Trophoblast cell (in vitro differentiated cells and primary cell): ENCODE measurements around the gene ANKRD42.

Source experiments
- DNase-seq, 2 donors: peaks; one replicate each; pipeline ENCODE4 v3.0.0-alpha.2; 2016
- H2AFZ ChIP-seq: 2 replicates; pipeline ENCODE4 v1.6.1; 2013; ENCODE audit warnings: low read length, moderate library complexity, mild to moderate bottlenecking; ENCODE audit not compliant: insufficient read depth, poor library complexity
- H2AK5ac ChIP-seq: 2 replicates; pipeline ENCODE4 v1.6.1; 2013; ENCODE audit warnings: mild to moderate bottlenecking, low read length
- H2BK120ac ChIP-seq: 2 replicates; pipeline ENCODE4 v1.6.1; 2013; ENCODE audit warnings: low read length, mild to moderate bottlenecking, moderate library complexity; ENCODE audit not compliant: insufficient read depth, poor library complexity
- H2BK12ac ChIP-seq: 2 replicates; pipeline ENCODE4 v1.6.1; 2013; ENCODE audit warnings: mild to moderate bottlenecking, low read length, moderate library complexity
- H2BK5ac ChIP-seq: 2 replicates; pipeline ENCODE4 v1.6.1; 2013; ENCODE audit warnings: low read length, low read depth, moderate library complexity, mild to moderate bottlenecking; ENCODE audit not compliant: poor library complexity
- H3K14ac ChIP-seq: 2 replicates; pipeline ENCODE4 v1.6.1; 2013; ENCODE audit warnings: mild to moderate bottlenecking, low read length
- H3K18ac ChIP-seq: 2 replicates; pipeline ENCODE4 v1.6.1; 2013; ENCODE audit warnings: mild to moderate bottlenecking, low read length
- H3K23ac ChIP-seq: 2 replicates; pipeline ENCODE4 v1.6.1; 2013; ENCODE audit warnings: low read length
- H3K27ac ChIP-seq: 2 replicates; pipeline ENCODE4 v1.5.1; 2013; ENCODE audit warnings: low read depth, mild to moderate bottlenecking, inconsistent platforms, low read length, moderate library complexity
- H3K27me3 ChIP-seq: 2 replicates; pipeline ENCODE4 v1.6.1; 2013; ENCODE audit warnings: inconsistent platforms, mild to moderate bottlenecking, low read length, moderate library complexity; ENCODE audit not compliant: insufficient read depth
- H3K36me3 ChIP-seq, 2 experiments: 1 replicate in 1 of 2; 2 replicates in 1 of 2; pipeline ENCODE4 v1.6.1; 2013; ENCODE audit warnings: low read length in 2 of 2, mild to moderate bottlenecking in 2 of 2, moderate library complexity in 1 of 2; ENCODE audit not compliant: insufficient read depth in 2 of 2, control insufficient read depth in 1 of 2
- H3K4ac ChIP-seq: 2 replicates; pipeline ENCODE4 v1.6.1; 2013; ENCODE audit warnings: low read depth, mild to moderate bottlenecking, low read length, moderate library complexity
- H3K4me1 ChIP-seq, 2 experiments: 1 replicate in 1 of 2; 2 replicates in 1 of 2; pipeline ENCODE4 v1.6.1; 2013; ENCODE audit warnings: low read length in 2 of 2, mild to moderate bottlenecking in 2 of 2, moderate library complexity in 1 of 2; ENCODE audit not compliant: insufficient read depth in 2 of 2, control insufficient read depth in 1 of 2
- H3K4me2 ChIP-seq: 2 replicates; pipeline ENCODE4 v1.6.1; 2013; ENCODE audit warnings: inconsistent platforms, mild to moderate bottlenecking, low read length, moderate library complexity
- H3K4me3 ChIP-seq: 2 replicates; pipeline ENCODE4 v1.5.1; 2013; ENCODE audit warnings: mild to moderate bottlenecking, low read depth, low read length, inconsistent platforms
- H3K79me1 ChIP-seq: one replicate; pipeline ENCODE4 v1.6.1; 2013; ENCODE audit warnings: low read length
- H3K79me2 ChIP-seq: 2 replicates; pipeline ENCODE4 v1.6.1; 2013; ENCODE audit warnings: low read length, mild to moderate bottlenecking; ENCODE audit not compliant: control insufficient read depth, insufficient read depth, poor library complexity
- H3K9ac ChIP-seq: 2 replicates; pipeline ENCODE4 v1.6.1; 2013; ENCODE audit warnings: mild to moderate bottlenecking, low read length
- H3K9me3 ChIP-seq: 2 replicates; pipeline ENCODE4 v1.6.1; 2013; ENCODE audit warnings: low read depth, mild to moderate bottlenecking, control low read depth, inconsistent platforms, low read length; ENCODE audit not compliant: insufficient read depth
- H4K12ac ChIP-seq: 2 replicates; pipeline ENCODE4 v1.6.1; 2013; ENCODE audit warnings: low read depth, mild to moderate bottlenecking, low read length, moderate library complexity
- H4K8ac ChIP-seq: 2 replicates; pipeline ENCODE4 v1.6.1; 2013; ENCODE audit warnings: low read depth, mild to moderate bottlenecking, low read length, moderate library complexity
- H4K91ac ChIP-seq: one replicate; pipeline ENCODE4 v1.6.1; 2013; ENCODE audit warnings: low read depth, mild to moderate bottlenecking, low read length, moderate library complexity
- WGBS: extraction: QIAGEN DNeasy Blood & Tissue Kit; methylation state at CpG from one replicate; pipeline ENCODE4 v1.1.7; 2013; ENCODE audit warnings: missing lambda C conversion rate; ENCODE audit not compliant: insufficient read length, insufficient coverage; ENCODE audit errors: extremely low coverage; 5-methylcytosine and 5-hydroxymethylcytosine counted together

Gene ANKRD42

GRCh38 chr11:83221694-83222093 lies 28.2 kb downstream of the ANKRD42 start:
- H3K27me3 ChIP-seq = no peaks in the 10 kb centered on the region
- H2BK5ac ChIP-seq = no peak overlapping the region
- no peaks in the 10 kb centered on the region for H3K9me3 ChIP-seq
- H3K9ac ChIP-seq = no peak overlapping the region
- no peak overlapping the region for H4K91ac ChIP-seq
- no peak overlapping the region for H4K12ac ChIP-seq
- H3K4me1 ChIP-seq = no peaks in the 10 kb centered on the region
- no peak overlapping the region for H3K4me2 ChIP-seq
- no peaks in the 10 kb centered on the region for H3K79me1 ChIP-seq
- no peak overlapping the region for H3K27ac ChIP-seq
- H3K18ac ChIP-seq = no peak overlapping the region
- no peak overlapping the region for H3K14ac ChIP-seq
- no peaks in the 10 kb centered on the region for H3K79me2 ChIP-seq
- DNase-seq = no peak
- no peaks in the 10 kb centered on the region for H3K36me3 ChIP-seq
- H4K8ac ChIP-seq = no peak overlapping the region
- no peak overlapping the region for H2AK5ac ChIP-seq
- no peak overlapping the region for H3K4ac ChIP-seq
- no peak overlapping the region for H2AFZ ChIP-seq
- H3K4me3 ChIP-seq = no peak overlapping the region
- no peak overlapping the region for H2BK12ac ChIP-seq
- H3K23ac ChIP-seq = no peak overlapping the region
- no peak overlapping the region for H2BK120ac ChIP-seq

GRCh38 chr11:83222499-83222898 lies 29.0 kb downstream of the ANKRD42 start:
- Histone ChIP-seq H3K4me2 (no peak overlapping the region), H4K12ac (no peak overlapping the region), H2BK120ac (no peak overlapping the region), H2BK12ac (no peak overlapping the region), H3K4me1 (no peaks in the 10 kb centered on the region), H3K23ac (no peak overlapping the region), H2AK5ac (no peak overlapping the region), H3K36me3 (no peaks in the 10 kb centered on the region), H3K14ac (no peak overlapping the region), H2BK5ac (no peak overlapping the region), H3K4ac (no peak overlapping the region), H3K4me3 (no peak overlapping the region), H3K27me3 (no peaks in the 10 kb centered on the region), H4K8ac (no peak overlapping the region), H3K18ac (no peak overlapping the region), H3K79me1 (no peaks in the 10 kb centered on the region), H3K27ac (no peak overlapping the region), H3K79me2 (no peaks in the 10 kb centered on the region), H4K91ac (no peak overlapping the region), H2AFZ (no peak overlapping the region), H3K9ac (no peak overlapping the region), H3K9me3 (no peaks in the 10 kb centered on the region)
- whole genome bisulfite sequencing = 100% methylated on average over 1 of the region's 1 CpG
- no peak for DNase-seq

GRCh38 chr11:83223457-83223856 lies 29.9 kb downstream of the ANKRD42 start:
- Histone ChIP-seq H3K14ac (no peak overlapping the region), H3K36me3 (no peaks in the 10 kb centered on the region)

GRCh38 chr11:83235825-83236224 lies 42.3 kb downstream of the ANKRD42 start:
- Histone ChIP-seq H2AK5ac (no peak overlapping the region), H4K8ac (no peak overlapping the region), H4K91ac (no peak overlapping the region), H3K23ac (no peak overlapping the region), H3K27me3 (no peaks in the 10 kb centered on the region), H2BK5ac (no peak overlapping the region), H3K9ac (no peak overlapping the region), H3K4ac (no peak overlapping the region), H3K9me3 (no peaks in the 10 kb centered on the region), H3K36me3 (no peaks in the 10 kb centered on the region), H3K79me2 (no peaks in the 10 kb centered on the region), H4K12ac (no peak overlapping the region), H3K4me3 (no peak overlapping the region), H2BK12ac (no peak overlapping the region), H2AFZ (no peak overlapping the region), H3K4me2 (no peak overlapping the region), H2BK120ac (no peak overlapping the region), H3K27ac (no peak overlapping the region), H3K79me1 (no peaks in the 10 kb centered on the region), H3K18ac (no peak overlapping the region), H3K4me1 (no peaks in the 10 kb centered on the region), H3K14ac (no peak overlapping the region)
- DNase-seq = no peak
- no CpG with 5 or more reads among the region's 1 CpG for WGBS

More at GRCh38 chr11:83223457-83223856, 29.9 kb downstream of the ANKRD42 start:
- H3K27me3 ChIP-seq = no peaks in the 10 kb centered on the region
- no peaks in the 10 kb centered on the region for H3K9me3 ChIP-seq
- H3K9ac ChIP-seq = no peak overlapping the region
- no CpG with 5 or more reads among the region's 2 CpGs for WGBS
- no peak overlapping the region for H2BK120ac ChIP-seq
- H2BK5ac ChIP-seq = no peak overlapping the region
- H3K23ac ChIP-seq = no peak overlapping the region
- H4K8ac ChIP-seq = no peak overlapping the region
- no peaks in the 10 kb centered on the region for H3K79me2 ChIP-seq
- no peak overlapping the region for H2AK5ac ChIP-seq
- no peak overlapping the region for H3K27ac ChIP-seq
- H2AFZ ChIP-seq = no peak overlapping the region
- no peak overlapping the region for H4K91ac ChIP-seq
- H3K18ac ChIP-seq = no peak overlapping the region
- no peak overlapping the region for H3K4me2 ChIP-seq
- no peak overlapping the region for H3K4me3 ChIP-seq
- H2BK12ac ChIP-seq = no peak overlapping the region
- DNase-seq = no peak
- H3K4me1 ChIP-seq = no peaks in the 10 kb centered on the region
- no peak overlapping the region for H4K12ac ChIP-seq
- no peaks in the 10 kb centered on the region for H3K79me1 ChIP-seq
- H3K4ac ChIP-seq = no peak overlapping the region
